Neural progenitor cell (in vitro differentiated cells): ENCODE data around the gene MYBPH. TPM values are rescaled to one million over a fixed set of nuclear protein-coding genes. Genes with fewer than 3 reads are reported as not detected.

Source experiments
- DNase-seq: peaks from one replicate; pipeline ENCODE4 v3.0.0-alpha.2; 2016; ENCODE audit warnings: low spot score
- H2AFZ ChIP-seq: fragments of 200-600 bp; sonication (generic); replicated peaks from 2 replicates; pipeline ENCODE4 v1.6.1; 2016; ENCODE audit warnings: antibody characterized with exemption
- H3F3A ChIP-seq: fragments of 200-600 bp; sonication (generic); 2 replicates; pipeline ENCODE4 v1.6.1; 2016; ENCODE audit warnings: antibody characterized with exemption, low read depth
- H3K27ac ChIP-seq: fragments of 200-600 bp; sonication (generic); 2 replicates; pipeline ENCODE4 v1.5.1; 2016; ENCODE audit warnings: mild to moderate bottlenecking
- H3K27me3 ChIP-seq: fragments of 200-600 bp; sonication (generic); 2 replicates; pipeline ENCODE4 v1.6.1; 2016; ENCODE audit warnings: mild to moderate bottlenecking, moderate library complexity
- H3K36me3 ChIP-seq: fragments of 200-600 bp; sonication (generic); 2 replicates; pipeline ENCODE4 v1.5.1; 2016
- H3K4me1 ChIP-seq: fragments of 200-600 bp; sonication (generic); 2 replicates; pipeline ENCODE4 v1.6.1; 2016; ENCODE audit warnings: mixed run types
- H3K4me2 ChIP-seq: fragments of 200-600 bp; sonication (generic); 2 replicates; pipeline ENCODE4 v1.6.1; 2016
- H3K4me3 ChIP-seq: fragments of 200-600 bp; sonication (generic); 2 replicates; pipeline ENCODE4 v1.5.1; 2016
- H3K79me2 ChIP-seq: fragments of 200-600 bp; sonication (generic); 2 replicates; pipeline ENCODE4 v1.6.1; 2016; ENCODE audit warnings: low read depth
- H3K9ac ChIP-seq: fragments of 200-600 bp; sonication (generic); 2 replicates; pipeline ENCODE4 v1.6.1; 2016
- H3K9me3 ChIP-seq: fragments of 200-600 bp; sonication (generic); 2 replicates; pipeline ENCODE4 v1.5.1; 2016; ENCODE audit warnings: low read depth
- H4K20me1 ChIP-seq: fragments of 200-600 bp; sonication (generic); 2 replicates; pipeline ENCODE4 v1.6.1; 2016; ENCODE audit warnings: low read depth
- H3K27ac Mint-ChIP-seq: 3 replicates; pipeline ENCODE4 v1.8.0; 2021; ENCODE audit warnings: mixed read lengths
- H3K27me3 Mint-ChIP-seq: 2 replicates; pipeline ENCODE4 v1.8.0; 2022; ENCODE audit warnings: low read depth, mild to moderate bottlenecking, inconsistent platforms, moderate library complexity, mixed read lengths; ENCODE audit not compliant: insufficient read depth
- H3K36me3 Mint-ChIP-seq: 3 replicates; pipeline ENCODE4 v1.8.0; 2021; ENCODE audit warnings: mixed read lengths
- H3K4me1 Mint-ChIP-seq: 3 replicates; pipeline ENCODE4 v1.8.0; 2021; ENCODE audit warnings: mixed read lengths
- H3K4me3 Mint-ChIP-seq: 3 replicates; pipeline ENCODE4 v1.8.0; 2021; ENCODE audit warnings: mild to moderate bottlenecking, moderate library complexity, mixed read lengths
- H3K9me3 Mint-ChIP-seq: 3 replicates; pipeline ENCODE4 v1.8.0; 2020; ENCODE audit warnings: mixed read lengths
- EZH2 ChIP-seq: fragments of 200-600 bp; sonication (generic); IDR thresholded peaks from 2 replicates; pipeline ENCODE4 v1.6.1; 2017; ENCODE audit warnings: antibody characterized with exemption, mild to moderate bottlenecking, moderate library complexity
- EZH2phosphoT487 ChIP-seq: fragments of 200-600 bp; sonication (generic); IDR thresholded peaks from 2 replicates; pipeline ENCODE4 v1.6.1; 2017; ENCODE audit warnings: antibody characterized with exemption
- total RNA-seq: library from RNA; depleted of rRNA; stranded (reverse); fragments of >200 nt; gene quantifications from 2 replicates; pipeline ENCODE4 v1.2.3, GENCODE V29; 2015; ENCODE audit warnings: low replicate concordance
- TF ChIP-seq, protein P1 (sequence below): fragments of 200-600 bp; sonication (generic); IDR thresholded peaks from 2 replicates; pipeline ENCODE4 v1.5.1; 2017; ENCODE audit warnings: antibody characterized with exemption, mild to moderate bottlenecking

The MYBPH gene
- total RNA-seq, 1 donor from 2014 or later = not detected

DNA sequence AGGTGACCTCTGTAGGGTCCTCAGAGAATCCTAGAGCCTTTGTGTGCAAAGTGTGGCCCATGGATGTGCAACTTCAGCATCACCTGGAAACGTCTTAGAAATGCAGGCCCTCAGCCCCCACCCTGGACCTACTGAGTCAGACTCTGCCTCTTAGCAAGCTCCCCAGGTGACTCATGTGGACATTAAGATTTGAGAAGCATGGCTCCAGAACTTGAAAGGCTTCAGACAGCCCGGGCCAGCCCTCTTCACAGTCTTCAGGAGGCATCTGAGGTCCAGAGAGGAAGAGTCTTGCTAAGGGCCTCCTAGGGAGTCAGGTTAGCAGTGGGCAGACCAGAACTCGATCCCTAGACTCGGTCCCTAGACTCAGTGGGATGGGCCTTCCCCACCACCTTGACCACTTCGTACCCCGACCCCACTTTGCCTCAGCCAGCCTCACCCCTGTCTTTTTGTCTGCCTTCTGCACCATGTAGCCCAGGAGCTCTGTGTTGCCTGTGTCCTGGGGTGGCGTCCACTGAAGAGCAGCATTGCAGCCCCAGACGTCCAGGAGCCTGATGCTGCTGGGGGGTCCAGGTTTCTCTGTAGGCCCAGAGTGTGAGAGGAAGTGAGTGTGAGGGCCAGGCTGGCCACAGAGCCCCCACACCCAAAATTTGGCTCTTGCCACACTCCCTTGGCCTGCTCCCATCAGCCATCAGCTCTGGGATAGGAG is 4.8 kb downstream of the MYBPH start:
- Mint-ChIP-seq H3K4me1 (peaks cover 34% of the 10 kb centered on the region), H3K4me3 (no peak overlapping the region), H3K27me3 (peaks cover 3% of the 10 kb centered on the region), H3K9me3 (no peaks in the 10 kb centered on the region), H3K27ac (peak overlapping the region; percentile 82), H3K36me3 (peaks cover 5% of the 10 kb centered on the region)
- Histone ChIP-seq H3K27me3 (no peaks in the 10 kb centered on the region), H3K36me3 (no peaks in the 10 kb centered on the region), H4K20me1 (no peaks in the 10 kb centered on the region), H3K4me2 (no peak overlapping the region), H2AFZ (no peak overlapping the region), H3F3A (no peaks in the 10 kb centered on the region), H3K9me3 (no peaks in the 10 kb centered on the region), H3K79me2 (no peaks in the 10 kb centered on the region), H3K4me1 (peaks cover 5% of the 10 kb centered on the region), H3K9ac (no peak overlapping the region), H3K4me3 (no peak overlapping the region), H3K27ac (no peak overlapping the region)
- TF ChIP-seq, protein P1, sequence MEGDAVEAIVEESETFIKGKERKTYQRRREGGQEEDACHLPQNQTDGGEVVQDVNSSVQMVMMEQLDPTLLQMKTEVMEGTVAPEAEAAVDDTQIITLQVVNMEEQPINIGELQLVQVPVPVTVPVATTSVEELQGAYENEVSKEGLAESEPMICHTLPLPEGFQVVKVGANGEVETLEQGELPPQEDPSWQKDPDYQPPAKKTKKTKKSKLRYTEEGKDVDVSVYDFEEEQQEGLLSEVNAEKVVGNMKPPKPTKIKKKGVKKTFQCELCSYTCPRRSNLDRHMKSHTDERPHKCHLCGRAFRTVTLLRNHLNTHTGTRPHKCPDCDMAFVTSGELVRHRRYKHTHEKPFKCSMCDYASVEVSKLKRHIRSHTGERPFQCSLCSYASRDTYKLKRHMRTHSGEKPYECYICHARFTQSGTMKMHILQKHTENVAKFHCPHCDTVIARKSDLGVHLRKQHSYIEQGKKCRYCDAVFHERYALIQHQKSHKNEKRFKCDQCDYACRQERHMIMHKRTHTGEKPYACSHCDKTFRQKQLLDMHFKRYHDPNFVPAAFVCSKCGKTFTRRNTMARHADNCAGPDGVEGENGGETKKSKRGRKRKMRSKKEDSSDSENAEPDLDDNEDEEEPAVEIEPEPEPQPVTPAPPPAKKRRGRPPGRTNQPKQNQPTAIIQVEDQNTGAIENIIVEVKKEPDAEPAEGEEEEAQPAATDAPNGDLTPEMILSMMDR = no peak
- no peak for TF ChIP-seq EZH2phosphoT487
- TF ChIP-seq EZH2 = no peak
- DNase-seq = no peak

DNA sequence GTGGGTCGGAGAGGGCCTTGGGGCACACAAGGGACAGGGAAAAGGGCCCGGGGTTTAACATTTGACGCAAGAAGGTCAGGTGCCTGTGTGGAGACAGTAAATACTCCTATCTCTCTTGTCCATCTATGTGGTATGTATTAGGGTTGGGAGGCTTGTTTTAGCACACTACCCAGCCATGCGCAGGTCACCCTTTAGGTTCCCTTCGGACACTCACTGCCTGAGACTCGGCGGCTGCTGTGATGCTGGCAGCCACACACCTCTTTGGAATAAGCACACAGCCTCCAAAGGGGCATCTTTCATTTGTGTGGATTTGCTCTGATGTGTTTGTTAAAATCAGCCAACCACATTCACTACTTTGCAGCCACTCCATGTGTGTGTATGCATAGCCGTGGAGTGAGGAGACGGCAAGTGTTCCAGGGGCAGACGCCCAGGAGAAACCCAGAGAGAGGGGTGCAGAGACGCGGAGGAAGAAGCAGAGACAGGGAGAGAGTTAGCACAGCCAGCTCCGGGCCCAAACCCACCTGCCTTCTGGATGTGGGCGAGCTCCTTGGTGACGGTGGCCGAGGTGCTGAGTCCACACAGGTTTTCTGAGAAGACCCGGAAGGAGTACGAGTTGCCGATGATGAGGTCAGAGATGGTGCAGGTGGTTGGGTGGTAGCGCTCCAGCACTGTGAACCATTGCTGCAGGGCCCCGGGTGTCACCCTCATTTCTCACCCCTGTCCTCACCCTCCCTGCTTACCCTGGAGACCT is 5.7 kb downstream of the MYBPH start:
- no peaks in the 10 kb centered on the region for H3K36me3 ChIP-seq
- H3K79me2 ChIP-seq = no peaks in the 10 kb centered on the region

DNA sequence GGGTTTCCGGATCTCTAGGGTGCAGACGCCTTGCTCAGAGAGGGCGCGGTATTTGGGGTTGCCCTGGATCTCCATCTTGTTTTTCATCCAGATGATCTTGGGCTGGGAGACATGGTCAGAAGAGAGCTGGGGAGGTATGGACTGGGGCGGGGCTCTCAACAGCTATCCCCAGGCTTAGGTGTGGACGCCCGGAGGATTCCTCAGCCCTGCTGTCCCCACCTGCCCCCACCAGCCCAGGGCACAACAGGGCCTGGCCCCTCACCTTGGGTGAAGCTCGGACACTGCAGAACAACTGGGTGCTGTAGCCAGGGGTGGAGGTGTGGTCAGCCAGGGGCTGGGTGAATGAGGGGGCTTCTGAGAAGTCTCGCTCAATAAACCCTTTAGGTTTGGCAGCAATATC is 6.6 kb downstream of the MYBPH start:
- no peak overlapping the region for H3K27ac ChIP-seq
- H3K79me2 ChIP-seq = no peaks in the 10 kb centered on the region
- TF ChIP-seq EZH2 (no peak), EZH2phosphoT487 (no peak)
- TF ChIP-seq, protein P1 = no peak
- no peak overlapping the region for H3K4me3 ChIP-seq
- no peak for DNase-seq
- H3K4me3 Mint-ChIP-seq = peak overlapping the region; percentile 20
- peaks cover 3% of the 10 kb centered on the region for H3K9me3 Mint-ChIP-seq
- peak overlapping the region; percentile 87 for H3K27ac Mint-ChIP-seq
- no peaks in the 10 kb centered on the region for H4K20me1 ChIP-seq
- H3K4me1 ChIP-seq = peaks cover 5% of the 10 kb centered on the region
- no peaks in the 10 kb centered on the region for H3K9me3 ChIP-seq
- H3K36me3 Mint-ChIP-seq = peaks cover 11% of the 10 kb centered on the region
- no peak overlapping the region for H2AFZ ChIP-seq
- H3K27me3 Mint-ChIP-seq = peaks cover 9% of the 10 kb centered on the region
- H3K9ac ChIP-seq = no peak overlapping the region
- H3K4me2 ChIP-seq = no peak overlapping the region
- peaks cover 28% of the 10 kb centered on the region for H3K4me1 Mint-ChIP-seq
- H3F3A ChIP-seq = no peaks in the 10 kb centered on the region
- no peaks in the 10 kb centered on the region for H3K36me3 ChIP-seq
- no peaks in the 10 kb centered on the region for H3K27me3 ChIP-seq

More for the DNA sequence above, 5.7 kb downstream of the MYBPH start:
- Mint-ChIP-seq H3K4me3 (peak overlapping the region; percentile 66), H3K9me3 (peaks cover 3% of the 10 kb centered on the region), H3K27me3 (peaks cover 6% of the 10 kb centered on the region), H3K27ac (no peak overlapping the region), H3K36me3 (peaks cover 11% of the 10 kb centered on the region), H3K4me1 (peaks cover 32% of the 10 kb centered on the region)
- TF ChIP-seq EZH2phosphoT487 = no peak
- TF ChIP-seq, protein P1 = no peak
- no peak for TF ChIP-seq EZH2
- Histone ChIP-seq H3K4me2 (no peak overlapping the region), H3F3A (no peaks in the 10 kb centered on the region), H3K9me3 (no peaks in the 10 kb centered on the region), H3K4me3 (no peak overlapping the region), H3K4me1 (peaks cover 5% of the 10 kb centered on the region), H2AFZ (no peak overlapping the region), H3K27ac (no peak overlapping the region), H3K9ac (no peak overlapping the region), H4K20me1 (no peaks in the 10 kb centered on the region), H3K27me3 (no peaks in the 10 kb centered on the region)
- DNase-seq = no peak
